Colonic mucosa (tissue), 4 donors: Measurements from ENCODE around the gene ZNF677. TPM values are rescaled to one million over a fixed set of nuclear protein-coding genes. Genes with fewer than 3 reads are reported as not detected.
"Not testable (repeated sequence)": the region's sequence is repeated elsewhere in the genome, so short reads cannot be mapped to it uniquely, and the experiment has no call there.

Source experiments
- DNase-seq: peaks from one replicate; pipeline ENCODE4 v3.0.0-alpha.2; 2020
- H3K27ac ChIP-seq: fragments of 200-600 bp; one replicate; pipeline ENCODE4 v1.8.0; 2021
- H3K27me3 ChIP-seq: fragments of 200-600 bp; one replicate; pipeline ENCODE4 v1.8.0; 2021
- H3K36me3 ChIP-seq: fragments of 200-600 bp; one replicate; pipeline ENCODE4 v1.8.0; 2021
- H3K4me1 ChIP-seq: fragments of 200-600 bp; one replicate; pipeline ENCODE4 v1.8.0; 2021; ENCODE audit warnings: mild to moderate bottlenecking
- H3K4me3 ChIP-seq: fragments of 200-600 bp; one replicate; pipeline ENCODE4 v1.8.0; 2021
- H3K9ac ChIP-seq, 2 donors: one replicate each; pipeline ENCODE4 v1.7.0; 2013; ENCODE audit warnings: control low read depth in 2 of 2, low read depth in 2 of 2, low read length in 2 of 2
- H3K9me3 ChIP-seq: fragments of 200-600 bp; one replicate; pipeline ENCODE4 v1.8.0; 2021
- CTCF ChIP-seq: fragments of 200-600 bp; IDR thresholded peaks from one replicate; pipeline ENCODE4 v1.8.0; 2022; ENCODE audit warnings: antibody characterized with exemption, mild to moderate bottlenecking
- intact Hi-C: fragments of 100-400 bp; cut with DNase I; formaldehyde crosslinking; loops from one replicate; pipeline ENCODE4 v1.14.1; 2022
- total RNA-seq, 2 donors: library from RNA; stranded (reverse); fragmentation: NEBNext Ultra II Directional in 1 of 2; extraction: Animal tissue kit (Norgen Biotek cat#: 25700) in 1 of 2; gene quantifications; one replicate each; pipeline ENCODE4 v1.2.1, GENCODE V29; 2021
- donor health status: healthy.
- donor health status: DM: no; HTN: no; CAD: no.
- donor health status: DM: no; HTN: no; CAD: no.

The ZNF677 gene
- total RNA-seq, 2 donors from 2014 or later = 5.8 to 7.1 TPM

- DNase-seq = no peak
- no peaks in the 10 kb centered on the region for H3K27me3 ChIP-seq
- H3K9me3 ChIP-seq = no peaks in the 10 kb centered on the region
- TF ChIP-seq CTCF = no peak
- intact Hi-C loops = loop anchor here (5.0 to 10.0 kb wide), 4 partner anchors 91 to 551 kb away; partner anchors contain the start of genes ZNF160 and ZNF845
- no peak overlapping the region for H3K9ac ChIP-seq
- H3K4me3 ChIP-seq = peak overlapping the region; percentile 48
- H3K27ac ChIP-seq = no peak overlapping the region
- H3K4me1 ChIP-seq = no peaks in the 10 kb centered on the region
- H3K36me3 ChIP-seq = no peaks in the 10 kb centered on the region
Observed at GRCh38 chr19:53193535-53194222, 61.0 kb downstream of the ZNF677 start.

GRCh38 chr19:53192771-53193534, 61.7 kb downstream of the ZNF677 start, which contains the start of gene ZNF665:
TSS of gene ZNF665 (minus strand) at chr19:53193358. CDS start at chr19:53182898, 10,460 bp downstream.
- H3K36me3 ChIP-seq = no peaks in the 10 kb centered on the region
- H3K9me3 ChIP-seq = no peaks in the 10 kb centered on the region
- H3K9ac ChIP-seq = peak within 1 kb of the TSS; percentile 74 to 93
- H3K4me3 ChIP-seq = peak within 1 kb of the TSS; percentile 48
- no peak for TF ChIP-seq CTCF
- no peaks in the 10 kb centered on the region for H3K27me3 ChIP-seq
- peak within 1 kb of the TSS; percentile 19 for H3K27ac ChIP-seq
- intact Hi-C loops = loop anchor here (5.0 to 10.0 kb wide), 4 partner anchors 91 to 552 kb away; partner anchors contain the start of genes ZNF160 and ZNF845
- DNase-seq = peak; percentile 92
- no peaks in the 10 kb centered on the region for H3K4me1 ChIP-seq

GRCh38 chr19:53190253-53190652, 64.4 kb downstream of the ZNF677 start:
- DNase-seq = no peak
- no peak overlapping the region for H3K9ac ChIP-seq
- intact Hi-C loops = loop anchor here (5.0 to 10.0 kb wide), 4 partner anchors 88 to 555 kb away; partner anchors contain the start of genes ZNF160 and ZNF845
- H3K4me1 ChIP-seq = no peaks in the 10 kb centered on the region
- no peak overlapping the region for H3K4me3 ChIP-seq
- H3K9me3 ChIP-seq = no peaks in the 10 kb centered on the region
- no peak for TF ChIP-seq CTCF
- no peaks in the 10 kb centered on the region for H3K36me3 ChIP-seq
- H3K27ac ChIP-seq = no peak overlapping the region
- H3K27me3 ChIP-seq = no peaks in the 10 kb centered on the region

- intact Hi-C loops = loop anchor here (5.0 to 10.0 kb wide), 4 partner anchors 87 to 555 kb away; partner anchors contain the start of genes ZNF160 and ZNF845
Observed at GRCh38 chr19:53189691-53190198, 64.9 kb downstream of the ZNF677 start.

More at GRCh38 chr19:53189691-53190198, 64.9 kb downstream of the ZNF677 start:
- not testable (repeated sequence) for H3K4me3 ChIP-seq, H3K36me3 ChIP-seq, DNase-seq, H3K9ac ChIP-seq, H3K27ac ChIP-seq, H3K27me3 ChIP-seq, H3K4me1 ChIP-seq, H3K9me3 ChIP-seq

Other genes starting within 250 kb of the ZNF677 start
- not detected for gene ERVV-1, start 241.0 kb downstream of the ZNF677 start, total RNA-seq
- gene ERVV-2, start 210.1 kb downstream of the ZNF677 start, total RNA-seq = not detected
- 10 to 100 TPM; 15.5 to 20.9 TPM for gene ZNF160, start 151.5 kb downstream of the ZNF677 start, total RNA-seq
- gene ZNF415, start 122.0 kb downstream of the ZNF677 start, total RNA-seq = 1 to 10 TPM; 2.0 to 4.9 TPM
- gene ZNF347, start 95.8 kb downstream of the ZNF677 start, total RNA-seq = 1 to 10 TPM; 6.2 to 7.6 TPM
- 1 to 10 TPM; 1.6 to 2.2 TPM for gene ZNF665, start 61.5 kb downstream of the ZNF677 start, total RNA-seq
- gene VN1R2, start 3.4 kb upstream of the ZNF677 start, total RNA-seq = not detected
- not detected for gene VN1R4, start 12.8 kb upstream of the ZNF677 start, total RNA-seq
- 1 to 10 TPM; 7.7 to 7.9 TPM for gene ZNF845, start 78.9 kb upstream of the ZNF677 start, total RNA-seq
- 10 to 100 TPM in 1 of 2 donors, 1 to 10 TPM in 1; 9.4 to 13.9 TPM for gene ZNF525, start 110.8 kb upstream of the ZNF677 start, total RNA-seq
- gene ZNF765, start 140.3 kb upstream of the ZNF677 start, total RNA-seq = 10 to 100 TPM in 1 of 2 donors, 1 to 10 TPM in 1; 8.2 to 10.7 TPM
- 10 to 100 TPM in 1 of 2 donors, 1 to 10 TPM in 1; 5.6 to 10.1 TPM for gene ZNF761, start 177.1 kb upstream of the ZNF677 start, total RNA-seq
- 1 to 10 TPM; 3.6 to 4.9 TPM for gene ZNF813, start 212.9 kb upstream of the ZNF677 start, total RNA-seq